ENCODE measurements around the gene CALN1.

CALN1 gene

GRCh38 chr7:72283309-72283708 lies 128.8 kb downstream of the CALN1 start:
- Mint-ChIP-seq H3K27me3 (ENCODE audit: low read depth, poor library complexity) (peaks cover 6% of the 10 kb centered on the region), H3K4me3 (no peak overlapping the region), H3K27ac (no peak overlapping the region), H3K4me1 (no peaks in the 10 kb centered on the region), H3K36me3 (ENCODE audit: low read depth) (peaks cover 8% of the 10 kb centered on the region), H3K9me3 (peaks cover 16% of the 10 kb centered on the region)
- DNase-seq: no peak
- no peak for TF ChIP-seq CTCF (IDR thresholded peaks at IDR 0.05)

DNA sequence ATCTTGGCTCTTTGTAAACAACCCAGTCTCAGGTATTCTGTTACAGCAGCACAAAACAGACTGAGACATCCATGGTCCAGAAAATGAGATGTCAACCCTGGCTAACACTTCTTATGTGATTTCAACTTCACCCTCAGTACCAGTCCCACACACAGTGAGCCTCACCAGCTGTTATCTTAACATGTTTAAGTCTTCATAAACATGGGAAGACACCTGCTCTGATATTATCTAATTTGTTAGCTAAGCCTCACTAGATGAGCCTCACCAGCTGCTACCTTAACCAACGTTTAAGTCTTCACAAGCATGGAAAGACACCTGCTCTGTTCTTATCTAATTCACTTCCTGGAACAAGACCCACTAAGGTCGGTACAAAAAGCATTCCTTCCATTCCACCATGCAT lies 130.8 kb downstream of the CALN1 start:
- H3K27me3 Mint-ChIP-seq (ENCODE audit: low read depth, poor library complexity): peaks cover 6% of the 10 kb centered on the region
- H3K4me1 Mint-ChIP-seq: no peaks in the 10 kb centered on the region
- peaks cover 25% of the 10 kb centered on the region for H3K36me3 Mint-ChIP-seq (ENCODE audit: low read depth)
- H3K27ac Mint-ChIP-seq: no peak overlapping the region
- peaks cover 30% of the 10 kb centered on the region for H3K9me3 Mint-ChIP-seq
- DNase-seq: no peak
- no peak for TF ChIP-seq CTCF (IDR thresholded peaks at IDR 0.05)
- no peak overlapping the region for H3K4me3 Mint-ChIP-seq

- TF ChIP-seq CTCF (IDR thresholded peaks at IDR 0.05): no peak
- Mint-ChIP-seq H3K4me1 (no peaks in the 10 kb centered on the region), H3K4me3 (no peak overlapping the region), H3K9me3 (peaks cover 33% of the 10 kb centered on the region), H3K27me3 (ENCODE audit: low read depth, poor library complexity) (peaks cover 6% of the 10 kb centered on the region), H3K27ac (no peak overlapping the region), H3K36me3 (ENCODE audit: low read depth) (peaks cover 37% of the 10 kb centered on the region)
- no peak for DNase-seq
Measured at GRCh38 chr7:72279203-72279602, 132.9 kb downstream of the CALN1 start.

- peaks cover 35% of the 10 kb centered on the region for H3K36me3 Mint-ChIP-seq (ENCODE audit: low read depth)
- no peak overlapping the region for H3K27ac Mint-ChIP-seq
- no peak for DNase-seq
- peaks cover 4% of the 10 kb centered on the region for H3K27me3 Mint-ChIP-seq (ENCODE audit: low read depth, poor library complexity)
- TF ChIP-seq CTCF (IDR thresholded peaks at IDR 0.05): no peak
- no peaks in the 10 kb centered on the region for H3K4me1 Mint-ChIP-seq
- H3K9me3 Mint-ChIP-seq: peaks cover 29% of the 10 kb centered on the region
- H3K4me3 Mint-ChIP-seq: no peak overlapping the region
Measured at GRCh38 chr7:72278550-72278949, 133.6 kb downstream of the CALN1 start.

- DNase-seq: no peak
- Mint-ChIP-seq H3K4me3 (no peak overlapping the region), H3K27me3 (ENCODE audit: low read depth, poor library complexity) (peaks cover 3% of the 10 kb centered on the region), H3K27ac (no peak overlapping the region), H3K4me1 (no peaks in the 10 kb centered on the region), H3K9me3 (peaks cover 39% of the 10 kb centered on the region), H3K36me3 (ENCODE audit: low read depth) (peaks cover 41% of the 10 kb centered on the region)
- no peak for TF ChIP-seq CTCF (IDR thresholded peaks at IDR 0.05)
Measured at GRCh38 chr7:72275382-72276070, 136.6 kb downstream of the CALN1 start.

DNA sequence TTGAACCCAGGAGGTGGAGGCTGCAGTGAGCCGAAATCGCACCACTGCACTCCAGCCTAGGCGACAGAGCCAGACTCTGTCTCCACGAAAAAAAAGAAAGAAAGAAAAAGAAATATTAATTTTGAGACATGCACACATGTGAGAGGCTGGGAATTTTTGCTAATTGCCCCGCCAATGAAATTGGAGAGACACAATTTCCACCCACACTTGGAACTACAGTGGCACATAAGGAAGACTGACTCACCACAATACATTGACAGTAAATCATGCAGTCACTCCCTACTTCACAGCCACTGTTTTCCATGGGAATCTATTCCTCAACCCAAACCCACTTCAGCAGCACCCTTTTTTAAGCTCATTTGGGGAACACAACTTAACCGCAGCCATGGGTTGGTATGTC lies 139.7 kb downstream of the CALN1 start:
- Mint-ChIP-seq H3K27me3 (ENCODE audit: low read depth, poor library complexity) (peaks cover 2% of the 10 kb centered on the region), H3K9me3 (peaks cover 45% of the 10 kb centered on the region), H3K27ac (no peak overlapping the region), H3K36me3 (ENCODE audit: low read depth) (peaks cover 47% of the 10 kb centered on the region), H3K4me3 (no peak overlapping the region), H3K4me1 (no peaks in the 10 kb centered on the region)
- DNase-seq: no peak
- no peak for TF ChIP-seq CTCF (IDR thresholded peaks at IDR 0.05)
